ENCODE measurements around the gene UBAC1.
"Not testable (repeated sequence)": the region's sequence is repeated elsewhere in the genome, so short reads cannot be mapped to it uniquely, and the experiment has no call there.

Gene UBAC1

DNA sequence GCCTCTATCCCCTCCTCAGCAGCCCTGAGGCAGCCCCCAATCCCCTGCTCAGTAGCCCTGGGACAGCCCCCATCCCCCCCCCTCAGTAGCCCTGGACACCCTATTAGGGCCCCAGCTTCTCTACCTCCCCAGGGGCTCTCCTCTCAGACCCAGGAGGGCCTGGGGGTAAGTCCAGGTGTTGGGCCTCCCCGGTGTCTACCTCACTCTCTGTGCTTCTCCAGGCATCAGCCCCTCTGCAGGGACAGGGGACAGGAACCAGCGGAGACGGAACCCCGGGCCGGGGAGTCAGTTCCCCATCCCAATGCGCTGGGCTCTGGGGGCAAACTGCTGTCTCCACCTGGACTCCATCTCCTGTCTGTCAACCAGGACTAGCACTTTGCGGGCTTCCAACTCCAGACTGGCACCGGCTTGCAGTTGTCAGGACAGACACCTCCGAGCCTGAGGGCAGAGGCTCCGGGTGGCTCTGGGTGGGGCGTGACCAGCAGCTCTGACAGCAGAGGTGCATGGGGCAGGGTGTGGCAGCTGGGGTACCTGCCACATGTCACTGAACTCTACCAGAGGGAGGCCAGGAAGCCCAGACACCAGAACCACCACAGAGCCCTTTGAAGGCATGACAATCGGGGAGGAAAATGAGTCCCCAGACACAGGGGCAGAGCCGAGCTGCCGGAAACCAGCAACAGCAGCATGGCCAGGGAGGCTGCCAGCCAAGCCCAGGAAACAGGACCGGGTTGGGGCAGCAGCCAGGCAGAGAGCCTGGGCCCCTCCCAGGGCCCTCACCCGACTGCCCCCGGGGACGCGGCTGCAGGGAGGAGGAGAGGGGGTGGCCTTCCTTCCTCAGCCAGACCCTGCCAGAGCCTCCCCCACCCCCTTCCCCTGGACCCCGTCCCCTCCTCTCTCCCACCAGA, 17.7 kb upstream of the UBAC1 start:
- no peak for DNase-seq (ENCODE audit: low spot score)

DNA sequence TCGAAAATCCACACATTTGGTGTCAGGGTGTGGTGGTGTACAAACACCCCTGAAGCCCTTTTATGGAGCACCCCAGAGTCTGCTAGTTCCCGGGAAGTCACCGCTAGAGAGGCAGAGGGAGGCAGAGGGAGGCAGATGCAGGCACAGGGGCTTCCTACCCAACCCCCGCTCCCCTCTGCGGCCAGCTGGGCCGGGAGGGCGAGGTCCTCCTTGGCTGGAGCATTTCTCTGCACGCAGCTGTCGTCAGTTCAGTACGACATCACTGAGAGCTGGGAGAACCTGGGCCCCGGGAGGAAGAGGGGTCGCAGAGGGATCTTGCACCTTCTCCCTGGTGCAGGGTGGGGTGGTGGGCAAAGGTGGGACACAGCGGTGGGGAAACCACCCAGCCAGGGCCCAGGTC, 15.8 kb upstream of the UBAC1 start:
- DNase-seq (ENCODE audit: low spot score) = no peak

DNA sequence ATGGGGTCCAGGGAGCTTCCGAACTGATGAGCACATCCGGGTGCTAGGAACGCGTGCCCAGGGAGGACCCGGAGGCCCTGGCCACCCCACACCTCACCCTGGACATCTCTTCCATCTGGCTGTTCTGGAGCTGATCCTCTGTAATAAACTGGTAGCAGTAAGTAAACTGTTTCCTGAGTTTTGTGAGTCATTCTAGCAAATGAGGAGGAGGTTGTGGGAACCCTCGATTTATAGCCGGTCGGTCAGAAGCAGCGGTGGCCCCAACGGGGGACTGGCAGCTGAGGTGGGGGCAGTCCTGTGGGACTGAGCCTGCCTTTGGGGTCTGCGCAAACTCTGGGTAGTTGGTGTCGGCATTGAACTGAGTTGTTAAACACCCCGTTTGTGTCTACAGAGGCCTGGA, 15.4 kb upstream of the UBAC1 start:
- DNase-seq (ENCODE audit: low spot score) = no peak

DNA sequence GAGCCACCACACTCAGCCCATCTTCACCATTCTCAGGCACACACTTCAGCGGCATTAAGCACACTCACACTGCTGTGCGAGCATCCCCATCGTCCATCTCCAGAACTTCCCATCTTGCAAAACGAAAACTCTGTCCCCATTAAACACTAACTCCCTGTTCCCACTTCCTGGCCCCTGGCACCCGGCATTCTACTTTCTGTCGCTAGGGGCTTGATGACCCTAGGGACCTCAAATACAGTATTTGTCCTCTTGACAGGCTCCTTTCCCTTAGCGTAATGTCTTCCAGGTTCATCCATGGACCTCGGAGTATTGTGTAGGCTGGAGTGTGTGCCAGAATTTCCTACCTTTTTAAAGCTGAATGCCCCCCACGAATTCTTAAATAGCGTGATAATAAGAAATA, 14.7 kb upstream of the UBAC1 start:
- DNase-seq (ENCODE audit: low spot score) = no peak

DNA sequence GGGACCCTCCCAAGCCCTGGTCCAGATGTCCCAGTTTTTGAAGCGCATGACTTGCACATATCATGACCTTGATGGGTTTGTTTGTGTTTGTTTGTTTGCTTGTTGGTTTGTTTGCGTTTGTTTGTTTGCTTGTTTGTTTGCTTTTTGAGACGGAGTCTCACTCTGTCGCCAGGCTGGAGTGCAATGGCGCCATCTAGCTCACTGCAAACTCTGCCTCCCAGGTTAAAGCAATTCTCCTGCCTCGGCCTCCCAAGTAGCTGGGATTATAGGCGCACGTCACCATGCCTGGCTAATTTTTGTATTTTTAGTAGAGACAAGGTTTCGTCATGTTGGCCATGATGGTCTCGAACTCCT, 13.0 kb upstream of the UBAC1 start:
- no peak for DNase-seq (ENCODE audit: low spot score)

DNA sequence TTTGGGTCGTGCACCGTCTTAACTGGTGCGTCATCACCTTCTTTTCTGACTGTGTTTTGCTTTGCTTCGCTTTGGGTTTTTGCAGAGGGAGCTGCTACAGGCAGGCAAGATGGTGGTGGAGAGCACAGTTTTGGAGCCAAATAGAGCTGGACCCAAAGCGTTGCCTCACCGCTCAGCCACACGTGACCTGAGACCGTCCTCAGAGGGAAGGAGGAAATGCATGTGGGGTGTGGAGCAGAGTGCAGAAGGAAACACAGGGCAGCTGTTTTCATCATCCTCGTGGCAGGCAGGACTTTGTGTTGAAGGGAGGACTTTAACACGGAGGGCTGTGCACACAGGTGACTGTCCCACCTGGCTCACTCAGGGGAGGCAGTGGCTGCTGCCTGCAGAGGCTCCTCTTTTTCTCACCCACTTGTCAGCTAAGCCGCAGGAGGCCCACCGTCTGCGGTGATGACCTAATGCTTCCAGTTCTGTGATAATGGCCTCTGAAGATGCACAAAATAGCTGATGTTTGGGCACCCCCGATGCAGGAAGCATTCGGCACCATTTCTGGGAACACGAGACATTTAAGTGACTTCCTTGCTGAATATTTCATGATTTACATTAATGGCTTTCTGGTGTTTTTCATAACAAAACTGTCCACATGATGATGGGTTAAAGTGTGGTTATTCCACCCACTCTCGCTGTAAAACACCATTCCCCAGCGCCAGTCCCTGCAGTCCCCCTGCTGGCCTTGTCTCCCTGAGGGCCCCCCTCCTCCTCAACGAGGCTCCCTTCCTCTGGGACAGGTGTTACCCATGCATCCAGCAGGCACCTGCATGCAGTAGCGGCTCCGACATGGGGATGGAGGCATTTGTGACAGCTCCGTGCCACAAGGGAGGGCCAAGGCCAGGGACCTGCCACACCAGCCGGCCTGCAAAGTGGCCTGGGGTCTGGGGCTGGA, 12.4 kb upstream of the UBAC1 start:
- no peak for DNase-seq (ENCODE audit: low spot score)

DNA sequence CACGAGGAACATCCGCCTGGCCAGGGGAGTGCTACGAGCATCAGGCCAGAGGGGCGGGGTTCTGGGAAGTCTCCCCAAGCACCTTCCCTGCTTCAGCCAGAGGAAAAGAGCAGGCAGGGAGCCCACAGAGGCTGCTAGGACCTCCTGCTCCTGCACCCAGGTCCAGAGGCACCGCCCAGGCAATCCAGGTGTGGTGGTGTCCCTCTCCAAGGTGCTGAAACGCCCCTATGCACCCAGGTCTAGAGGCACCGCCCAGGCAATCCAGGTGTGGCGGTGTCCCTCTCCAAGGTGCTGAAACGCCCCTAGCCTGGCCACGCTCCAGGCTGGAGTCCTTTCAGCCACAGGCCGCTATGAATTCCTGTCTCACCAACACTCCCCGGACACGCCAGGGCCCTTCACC, 10.7 kb upstream of the UBAC1 start:
- peak; percentile 89 for DNase-seq (ENCODE audit: low spot score)

DNA sequence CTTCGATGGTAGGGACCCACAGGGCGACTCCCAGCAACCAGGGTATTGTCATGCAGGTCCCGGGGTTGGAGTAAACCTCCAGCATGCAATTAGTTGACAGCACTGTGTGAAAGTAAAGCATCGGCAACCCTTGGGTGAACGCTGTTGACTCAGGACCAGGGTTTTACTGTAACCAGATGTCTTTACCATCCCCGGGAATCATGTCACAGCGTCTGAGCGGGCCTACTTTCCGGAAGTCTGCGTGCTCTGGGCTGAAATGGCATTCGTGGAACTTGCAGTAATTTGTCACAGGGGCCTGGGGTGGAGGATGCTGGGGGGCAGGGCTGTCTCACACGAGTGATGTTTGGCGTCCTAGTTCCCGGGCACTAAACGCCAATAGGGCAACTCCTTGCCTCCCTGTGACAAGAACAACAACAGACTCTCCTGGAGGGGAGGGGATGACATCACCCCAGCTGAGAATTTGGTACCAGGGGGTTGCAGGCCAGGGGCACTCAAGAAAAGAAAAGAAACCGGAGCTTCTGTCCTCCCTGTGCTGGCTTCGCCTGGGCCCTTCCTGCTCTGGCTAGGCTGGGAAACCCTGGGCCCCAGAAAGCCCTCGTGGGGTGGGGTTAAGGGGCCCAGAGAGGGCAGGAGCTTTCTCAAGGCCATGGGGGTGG, 10.1 kb upstream of the UBAC1 start:
- DNase-seq (ENCODE audit: low spot score) = no peak

DNA sequence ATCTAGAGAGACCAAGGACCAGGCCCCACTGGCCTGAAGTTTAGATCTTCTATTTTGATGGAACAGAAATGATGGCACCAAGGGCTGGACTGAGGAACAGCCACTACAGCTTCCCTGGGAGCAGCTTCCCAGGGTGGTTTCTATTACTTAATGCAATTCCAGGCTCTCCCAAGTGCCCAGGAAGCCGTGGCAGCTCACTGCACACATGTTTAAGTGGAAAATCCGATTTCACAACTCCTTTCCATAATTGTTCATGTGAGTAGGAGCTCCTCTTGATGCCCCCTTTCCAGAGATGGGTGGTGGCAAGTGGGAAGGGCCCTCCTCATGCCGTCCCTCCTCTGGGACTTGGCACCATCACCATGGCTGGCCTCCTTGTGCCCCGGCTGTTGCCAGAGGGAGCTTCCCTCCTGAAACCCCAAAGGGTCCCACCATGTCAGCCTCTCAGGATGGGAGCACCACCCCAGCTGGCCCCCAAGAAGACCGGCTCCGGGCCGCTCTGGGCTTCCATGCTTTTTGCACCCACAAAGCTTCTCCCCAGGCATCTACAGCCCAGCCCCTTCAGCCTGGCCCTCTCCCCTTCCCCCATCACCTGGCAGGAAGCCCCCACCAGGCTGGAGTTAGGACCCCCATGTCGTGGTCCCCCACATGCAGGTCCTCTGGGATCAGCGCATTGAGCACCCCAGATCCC, 9.1 kb upstream of the UBAC1 start:
- DNase-seq (ENCODE audit: low spot score) = no peak

DNA sequence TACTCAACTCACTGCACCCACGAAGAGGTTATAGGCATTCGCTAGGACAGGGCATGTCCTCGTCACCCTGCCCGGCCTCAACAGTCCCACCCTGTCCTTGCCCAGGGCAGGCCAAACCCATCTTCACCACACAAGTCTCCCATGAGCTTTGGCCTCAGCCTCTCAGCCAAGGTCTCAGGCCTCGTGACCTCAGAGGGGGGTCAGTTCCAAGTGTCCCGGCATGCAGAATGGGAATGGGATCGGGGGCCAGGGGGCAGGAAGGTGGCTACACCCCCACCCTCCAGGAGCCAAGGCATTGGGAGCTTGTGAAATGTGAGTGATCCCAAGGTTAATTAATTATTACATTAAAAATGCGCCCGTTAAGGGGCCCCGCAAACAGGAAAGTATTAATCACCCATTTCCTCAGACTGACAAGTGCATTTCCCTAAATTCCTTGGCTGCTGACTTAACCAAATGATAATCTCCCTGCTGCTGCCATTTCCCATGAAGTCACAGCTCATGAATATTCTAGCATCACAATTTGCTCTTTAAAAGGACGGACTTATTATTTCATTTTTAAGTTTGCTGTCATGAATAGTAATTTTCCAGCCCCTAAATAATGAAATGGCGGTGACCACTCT, 8.0 kb upstream of the UBAC1 start:
- no peak for DNase-seq (ENCODE audit: low spot score)

DNA sequence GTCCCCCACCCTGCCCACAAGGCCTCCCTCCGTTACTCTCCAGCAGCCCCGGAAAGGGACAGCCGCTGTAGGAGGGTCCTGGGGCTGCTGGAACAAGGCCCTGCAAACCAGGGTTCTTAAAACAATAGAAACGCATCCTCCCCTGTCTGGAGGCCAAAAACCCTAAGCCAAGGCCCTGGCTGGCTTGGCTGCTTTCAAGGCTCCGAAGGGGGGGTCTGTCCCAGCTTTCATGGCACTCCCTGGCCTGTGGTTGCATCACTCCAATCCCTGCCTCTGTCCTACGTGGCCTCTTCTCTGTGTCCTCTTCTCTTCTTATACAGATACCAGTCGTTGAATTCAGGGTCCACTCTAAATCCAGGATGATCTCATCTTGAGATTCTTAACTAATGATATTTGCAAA, 7.4 kb upstream of the UBAC1 start:
- DNase-seq (ENCODE audit: low spot score) = no peak

DNA sequence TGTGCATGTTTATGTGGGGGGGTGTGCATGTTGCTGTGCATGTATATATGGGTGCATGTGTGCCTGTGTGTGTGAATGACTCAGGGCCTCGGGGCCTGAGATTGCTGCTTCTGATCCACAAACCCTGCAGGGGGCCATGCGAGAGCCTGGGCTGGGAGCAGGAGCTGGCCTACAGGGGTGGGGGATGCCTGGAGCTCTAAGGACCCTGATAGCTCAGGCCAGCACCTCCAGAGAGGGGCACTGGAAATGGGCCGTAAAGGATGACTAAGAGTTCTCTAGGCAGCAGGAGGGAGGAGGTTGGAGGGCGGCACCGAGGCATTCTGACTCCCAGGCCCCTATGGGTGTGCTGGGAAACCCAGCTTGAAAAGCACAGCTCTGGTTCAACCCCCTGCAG, 6.9 kb upstream of the UBAC1 start:
- DNase-seq (ENCODE audit: low spot score) = no peak

DNA sequence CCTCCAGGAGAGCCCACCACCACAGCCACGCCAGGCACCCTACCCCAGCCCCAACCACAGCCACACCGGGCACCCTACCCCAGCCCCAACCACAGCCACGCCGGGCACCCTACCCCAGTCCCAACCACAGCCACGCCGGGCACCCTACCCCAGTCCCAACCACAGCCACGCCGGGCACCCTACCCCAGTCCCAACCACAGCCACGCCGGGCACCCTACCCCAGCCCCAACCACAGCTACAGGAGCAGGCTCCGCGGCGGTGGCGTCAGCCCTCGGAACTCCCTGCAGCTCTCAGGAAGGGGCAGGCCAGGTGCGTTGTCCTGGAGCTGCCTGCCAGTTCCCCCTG, 5.7 kb upstream of the UBAC1 start:
- DNase-seq (ENCODE audit: low spot score) = not testable (repeated sequence)

DNA sequence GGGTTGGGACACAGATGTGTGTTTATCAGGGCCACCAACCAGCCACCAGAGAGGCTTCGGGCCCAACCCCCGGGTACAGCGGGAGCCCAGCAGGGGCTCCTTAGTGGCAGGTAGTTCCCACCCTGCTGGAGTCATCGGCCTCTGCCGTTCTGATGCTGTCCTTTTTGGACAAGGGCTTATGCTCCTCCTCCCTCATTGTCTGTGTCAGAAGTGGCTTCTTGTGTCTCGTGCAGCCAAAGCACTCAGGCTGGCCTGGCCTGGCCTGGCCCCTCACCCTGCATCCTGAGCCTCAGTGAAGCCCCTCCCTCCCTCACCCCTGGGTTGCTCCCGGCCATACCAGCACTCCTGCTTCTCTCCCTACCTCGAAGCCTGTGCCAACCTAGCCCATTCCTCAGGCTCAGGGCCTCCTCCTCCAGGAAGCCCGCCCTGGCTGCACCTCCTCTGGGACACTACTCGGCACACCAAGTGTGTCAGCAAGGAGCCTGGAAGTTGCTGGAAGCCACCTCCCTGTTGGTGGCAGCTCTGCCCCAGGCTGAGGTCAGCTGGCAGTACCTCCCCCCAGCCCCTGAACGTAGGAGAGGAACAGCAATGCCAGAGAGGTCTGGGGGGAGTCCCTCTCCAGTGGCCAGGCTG, 4.1 kb upstream of the UBAC1 start:
- DNase-seq (ENCODE audit: low spot score) = no peak

DNA sequence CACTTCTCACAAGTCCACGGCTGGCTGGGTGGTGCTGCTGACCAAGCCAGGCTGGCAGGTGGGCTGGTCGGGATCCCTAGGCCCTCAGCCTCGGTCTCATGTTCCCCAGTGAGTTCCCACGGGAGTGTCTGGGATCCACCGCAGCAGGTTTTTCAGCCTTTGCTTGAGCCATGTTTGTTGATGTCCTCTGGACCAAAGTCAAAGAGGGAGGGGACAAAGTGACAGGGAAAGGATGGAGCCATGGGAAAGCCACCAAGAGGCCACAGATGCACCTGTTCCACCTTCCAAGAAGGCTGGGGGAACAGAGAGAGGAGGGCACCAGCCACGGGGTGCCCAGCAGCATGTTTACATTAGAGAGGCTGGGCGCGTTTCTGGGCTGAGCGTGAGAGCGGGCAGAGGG, 2.8 kb upstream of the UBAC1 start:
- no peak for DNase-seq (ENCODE audit: low spot score)

DNA sequence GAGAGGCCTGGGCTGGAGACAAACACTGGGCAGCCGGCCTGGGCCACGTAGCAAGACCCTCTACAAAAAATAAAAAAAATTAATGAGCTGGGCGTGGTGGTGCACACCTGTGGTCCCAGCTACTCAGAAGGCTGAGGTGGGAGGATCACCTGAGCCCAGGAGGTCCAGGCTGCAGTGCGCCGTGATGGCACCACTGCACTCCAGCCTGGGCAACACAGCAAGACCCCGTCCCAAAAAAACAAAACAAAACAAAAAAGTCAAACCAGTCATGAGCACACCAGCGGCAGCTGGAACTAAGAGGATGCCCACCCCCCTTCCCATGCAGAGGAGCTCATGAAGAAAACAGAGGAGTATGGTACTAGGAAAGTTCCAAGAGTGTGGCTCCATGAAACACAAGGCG, 2.2 kb upstream of the UBAC1 start:
- no peak for DNase-seq (ENCODE audit: low spot score)

DNA sequence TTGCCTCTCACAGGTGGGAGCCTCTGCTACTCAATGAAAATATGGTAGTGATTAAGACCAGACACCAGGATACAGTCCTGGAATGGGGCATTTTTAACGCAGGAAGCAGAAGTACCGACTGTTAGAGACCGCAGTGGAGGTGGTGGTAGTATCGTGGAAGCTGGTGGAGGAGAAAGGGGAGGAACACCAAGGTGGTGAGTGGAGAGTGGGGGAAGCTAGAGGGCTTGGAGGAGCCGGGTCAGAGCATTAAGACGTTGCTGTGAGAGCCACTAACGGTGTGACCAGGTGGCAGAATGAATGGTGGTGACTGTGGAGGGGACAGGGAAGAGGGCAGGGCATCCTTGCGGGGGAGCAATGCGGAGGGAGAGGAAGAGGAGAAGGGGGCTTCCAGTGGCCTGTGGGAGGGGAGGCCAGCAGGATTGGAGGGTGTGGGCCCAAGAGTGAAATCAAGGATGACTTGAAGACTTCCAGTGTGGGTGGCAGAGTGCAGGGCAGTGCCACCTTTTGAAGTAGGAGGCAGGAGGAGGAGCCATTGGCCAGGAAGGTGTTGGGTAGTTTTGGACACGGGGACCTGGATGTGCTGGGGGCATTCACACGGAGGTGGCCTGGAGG, 1.6 kb upstream of the UBAC1 start:
- DNase-seq (ENCODE audit: low spot score) = no peak

DNA sequence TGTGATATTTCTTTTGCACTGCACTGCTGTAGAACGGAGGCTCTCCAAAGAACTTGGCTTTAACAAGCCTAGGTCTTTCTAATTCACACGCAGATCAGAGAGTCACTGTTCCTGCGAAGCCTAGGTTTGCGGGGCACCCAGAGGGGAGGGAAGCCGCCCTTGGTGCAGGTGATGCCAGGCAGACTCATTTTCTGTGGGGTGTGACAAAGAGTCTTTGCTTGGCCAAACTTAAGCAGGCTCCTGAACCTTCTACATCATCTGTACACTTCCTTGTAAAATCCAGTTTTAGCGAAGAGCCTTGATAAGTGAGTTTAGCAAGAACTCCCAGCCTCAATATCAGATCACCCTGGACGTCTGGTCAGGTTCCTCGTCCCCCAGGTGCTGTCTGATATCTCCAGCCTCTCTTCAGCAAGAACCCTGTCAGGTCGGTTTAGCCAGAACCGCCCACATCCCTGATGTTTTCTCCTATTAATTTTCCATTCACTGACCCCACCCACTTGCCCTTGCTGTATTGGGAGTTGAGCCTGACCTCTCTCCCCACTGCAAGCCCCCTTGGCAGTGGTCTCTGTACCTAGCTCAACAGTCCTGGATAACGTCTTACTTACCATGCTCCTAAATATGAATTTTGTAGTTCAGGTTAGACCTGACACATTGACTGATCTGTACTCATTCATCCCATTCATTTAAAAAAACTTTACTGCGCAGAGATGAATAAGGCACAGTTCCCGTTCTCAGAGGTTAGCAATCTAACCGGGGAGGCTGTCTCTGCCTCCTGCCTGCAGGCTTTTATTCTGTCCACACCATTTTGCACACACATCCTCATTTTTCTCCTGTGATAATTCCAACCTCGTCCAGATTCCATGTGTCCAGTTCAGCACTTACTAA, 880 bp upstream of the UBAC1 start:
- DNase-seq (ENCODE audit: low spot score) = no peak

DNA sequence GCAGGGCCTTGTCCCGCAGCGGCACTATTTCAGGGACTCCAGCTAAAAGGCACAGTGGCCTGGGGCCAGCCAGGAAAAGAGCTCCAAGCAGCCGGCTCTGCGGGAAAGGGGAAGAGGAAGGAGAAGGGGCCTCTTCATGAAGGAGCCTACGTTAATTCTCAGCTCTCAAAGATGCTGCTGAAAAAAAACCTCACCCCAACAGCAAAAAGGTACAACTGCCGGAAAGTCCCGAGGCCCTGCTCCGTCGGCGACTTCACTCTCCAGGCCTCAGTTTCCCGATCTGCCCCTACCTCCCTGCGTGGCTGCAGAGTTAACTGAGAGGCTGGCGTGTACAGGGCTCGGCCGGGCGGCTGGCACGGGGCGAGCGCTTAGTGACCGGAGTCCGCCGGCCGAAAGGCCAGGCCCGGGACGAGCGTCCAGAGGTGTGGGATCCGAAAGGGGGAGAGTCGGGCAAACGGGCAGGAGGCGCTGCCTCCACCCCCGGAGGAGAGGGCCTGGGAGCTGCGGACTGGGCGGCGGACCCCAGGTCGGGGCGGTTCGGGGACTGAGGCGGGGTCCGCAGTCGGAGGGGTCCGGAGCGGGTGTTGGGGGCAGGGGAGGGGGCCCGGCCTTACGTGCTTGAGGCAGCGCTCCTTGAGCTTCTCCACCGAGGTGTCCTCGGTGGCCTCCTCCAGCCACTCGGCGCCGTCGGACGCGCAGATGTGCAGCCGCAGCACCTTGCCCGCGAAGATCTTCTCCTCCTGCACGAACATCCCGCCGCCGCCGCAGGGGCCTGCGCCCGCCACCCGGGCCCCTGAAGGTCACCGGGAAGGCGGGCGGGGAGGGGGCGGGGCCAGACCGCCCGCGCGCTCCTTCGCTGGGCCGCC, 529 bp downstream of the UBAC1 start:
- DNase-seq (ENCODE audit: low spot score) = peak; percentile 73
